HG03135 (cell line): ENCODE data around the gene ALDH16A1.

Experiments used
- ATAC-seq: cut with Tn5 transposase; IDR thresholded peaks from one replicate; pipeline ENCODE4 v1.9.1; 2021; ENCODE audit warnings: mild to moderate bottlenecking, moderate library complexity; ENCODE audit not compliant: unreplicated experiment

ALDH16A1 gene

DNA sequence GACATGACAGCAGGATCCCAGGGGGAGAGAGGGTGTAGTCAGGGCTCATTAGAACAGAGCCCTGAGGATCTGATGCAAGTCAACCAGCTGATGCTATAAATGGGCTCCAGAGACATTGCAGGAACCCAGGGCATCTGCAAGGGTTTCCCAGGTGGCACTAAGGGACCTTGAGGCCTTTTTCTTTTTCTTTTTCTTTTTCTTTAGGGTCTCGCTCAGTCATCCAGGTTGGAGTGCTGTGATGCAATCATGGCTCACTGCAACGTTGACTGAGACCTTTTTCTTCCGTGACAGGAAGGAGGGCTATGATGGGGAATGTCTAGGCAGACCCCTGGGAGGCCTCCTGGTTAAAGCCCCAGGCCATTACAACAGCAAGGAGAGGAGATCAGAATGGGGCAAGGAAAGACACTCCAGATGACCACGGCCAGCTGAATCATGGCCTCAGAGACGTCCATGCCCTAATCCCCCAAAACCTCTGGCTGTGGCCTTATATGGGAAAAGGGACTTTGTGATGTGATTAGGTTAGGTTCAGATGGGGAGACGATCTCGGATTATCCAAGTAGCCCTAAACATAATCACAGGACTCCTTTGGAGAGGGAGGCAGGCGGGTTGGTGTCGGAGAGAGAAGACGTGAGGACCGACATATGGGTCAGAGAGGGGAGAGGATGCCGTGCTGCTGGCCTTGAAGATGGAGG is 54.9 kb downstream of the ALDH16A1 start:
- ATAC-seq = no peak

GRCh38 chr19:49512970-49513745 is 60.1 kb downstream of the ALDH16A1 start:
- no peak for ATAC-seq

GRCh38 chr19:49513746-49514118 is 60.7 kb downstream of the ALDH16A1 start:
- no peak for ATAC-seq

- no peak for ATAC-seq
Observed at GRCh38 chr19:49514151-49514550, 61.1 kb downstream of the ALDH16A1 start.

- no peak for ATAC-seq
Observed at GRCh38 chr19:49515767-49516166, 62.7 kb downstream of the ALDH16A1 start.

- no peak for ATAC-seq
Observed at GRCh38 chr19:49518033-49518432, 65.0 kb downstream of the ALDH16A1 start.
